GM19328 (cell line): ENCODE results near the gene LAMTOR1.

ENCODE experiments used
- ATAC-seq: cut with Tn5 transposase; IDR thresholded peaks from one replicate; pipeline ENCODE4 v1.9.1; 2021; ENCODE audit warnings: mild to moderate bottlenecking, moderate library complexity; ENCODE audit not compliant: unreplicated experiment

The LAMTOR1 gene

DNA sequence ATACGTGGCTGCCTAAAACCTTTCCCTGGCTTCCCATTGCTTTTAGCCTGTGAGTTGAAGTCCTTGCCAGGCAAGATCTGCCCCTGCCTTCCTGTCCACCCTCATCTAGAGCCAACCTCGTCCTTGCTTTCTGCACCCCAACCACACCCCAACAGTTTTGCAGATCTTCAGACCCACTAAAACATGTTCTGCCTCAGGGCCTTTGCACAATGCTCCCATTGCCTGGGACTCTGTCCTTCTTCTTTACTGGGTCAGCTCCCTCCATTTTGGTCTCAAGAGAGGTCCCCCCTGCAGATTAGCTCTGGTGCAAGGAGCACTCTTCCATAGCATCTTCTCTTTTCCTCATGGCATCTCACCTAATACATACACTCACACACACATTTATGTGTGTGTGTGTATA, 17.8 kb upstream of the LAMTOR1 start:
- ATAC-seq = no peak

DNA sequence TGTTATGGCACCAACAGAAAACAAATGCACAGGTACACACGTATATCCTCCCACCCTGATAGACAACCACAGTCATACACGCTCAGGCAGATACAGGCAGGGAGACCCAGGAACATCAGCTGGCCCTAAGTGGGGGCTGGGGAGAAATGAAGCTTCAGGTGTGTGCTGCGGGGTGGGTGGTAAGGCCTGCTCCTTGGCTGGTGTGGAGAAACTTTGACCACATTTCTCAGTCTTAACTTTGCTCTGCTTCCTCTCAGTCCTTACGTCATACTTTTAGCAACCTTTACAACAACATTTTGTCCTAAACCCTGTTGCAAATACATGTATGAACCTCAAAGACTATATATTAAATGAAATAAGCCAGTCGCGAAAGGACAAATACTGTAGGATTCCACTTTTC, 16.1 kb upstream of the LAMTOR1 start:
- ATAC-seq = no peak

DNA sequence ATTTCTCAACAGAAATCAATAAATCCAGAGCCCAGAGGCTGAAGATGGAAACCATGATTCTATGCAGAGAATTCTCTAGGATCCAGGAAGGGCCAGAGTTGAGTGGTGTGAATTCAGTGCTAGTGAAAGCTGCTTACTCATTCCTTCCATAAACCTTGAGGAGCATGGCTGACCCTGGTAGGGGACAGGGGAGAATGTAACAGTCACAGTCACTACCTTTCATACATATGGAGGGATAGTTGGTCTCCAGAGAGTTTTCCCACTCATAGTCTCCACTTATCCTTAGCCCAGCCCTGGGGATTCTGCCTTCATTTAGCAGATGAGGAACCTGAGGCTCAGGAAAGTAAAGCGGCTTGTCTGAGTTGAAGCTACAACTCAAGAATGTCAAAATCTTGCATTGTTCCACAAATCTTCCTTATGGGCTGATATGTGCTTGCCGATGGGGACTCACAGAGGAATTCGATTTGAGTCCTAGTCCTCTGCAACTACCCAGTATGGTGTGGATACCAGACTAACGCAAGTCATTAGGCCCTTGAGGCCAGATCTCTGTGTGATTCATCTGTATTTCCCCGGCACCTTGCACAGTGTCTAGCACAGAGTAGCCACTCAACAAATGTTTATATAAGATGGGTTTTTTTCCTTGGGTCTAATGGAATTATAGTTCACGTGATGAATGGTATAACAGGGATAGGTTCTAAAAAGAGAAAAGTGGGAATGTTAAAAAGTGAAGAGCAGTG, 13.1 kb upstream of the LAMTOR1 start:
- no peak for ATAC-seq

DNA sequence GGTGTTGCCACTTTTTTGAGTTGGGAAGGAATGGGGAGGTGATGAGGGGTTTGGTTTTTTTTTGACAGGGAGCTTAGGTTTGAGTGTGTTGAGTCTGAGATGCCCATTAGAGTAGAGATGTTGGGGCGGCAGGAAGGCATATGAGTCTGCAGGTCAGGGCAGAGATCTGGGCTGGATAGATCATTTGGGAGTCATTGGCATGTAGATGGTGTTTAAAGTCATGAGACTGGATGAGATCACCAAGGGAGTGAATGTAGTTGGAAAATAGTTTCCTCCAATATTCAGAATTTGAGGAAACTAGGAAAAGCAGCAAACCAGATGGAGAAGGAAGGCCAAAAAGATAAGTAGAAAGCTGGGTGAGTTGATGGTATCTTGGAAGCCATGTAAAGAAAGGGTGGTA, 11.5 kb upstream of the LAMTOR1 start:
- ATAC-seq = no peak

DNA sequence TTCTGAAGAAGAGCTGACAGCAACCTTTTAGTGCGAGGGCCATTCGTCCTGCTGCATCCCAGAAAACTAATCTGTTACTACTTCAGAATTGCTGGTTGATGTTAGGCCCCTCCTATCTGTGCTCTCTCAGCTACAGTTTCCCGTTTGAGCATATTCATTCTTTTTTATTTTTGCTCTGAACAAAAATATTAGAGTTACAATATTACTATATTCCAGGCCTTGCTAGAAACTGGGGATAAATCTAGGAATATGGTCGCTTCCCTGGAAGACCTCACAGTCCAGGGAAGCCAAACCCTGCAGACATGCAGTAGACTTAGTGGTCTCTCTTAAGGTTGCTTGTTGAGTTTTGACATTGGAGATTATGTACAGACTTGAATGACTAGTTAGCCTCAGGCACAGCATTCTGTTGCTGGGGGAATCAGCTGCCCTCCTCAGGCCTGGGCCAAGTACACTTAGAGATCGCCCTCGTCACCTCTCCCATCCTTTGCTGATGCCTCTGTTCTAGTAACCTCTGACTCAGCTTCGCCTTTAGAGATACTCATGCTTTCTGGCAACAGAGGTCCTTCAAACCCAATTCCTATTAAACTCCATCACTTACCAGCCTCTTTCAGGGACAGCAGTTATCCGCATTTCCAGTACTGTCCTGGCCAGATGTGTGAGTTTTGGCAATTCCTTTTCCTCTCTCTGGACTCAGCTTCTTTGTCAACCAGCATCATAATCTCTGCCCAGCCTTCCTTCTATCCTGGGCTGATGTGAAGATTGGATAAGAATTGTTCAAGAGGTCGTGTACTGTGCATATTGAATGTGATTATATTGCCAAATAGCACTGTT, 10.1 kb upstream of the LAMTOR1 start:
- no peak for ATAC-seq

DNA sequence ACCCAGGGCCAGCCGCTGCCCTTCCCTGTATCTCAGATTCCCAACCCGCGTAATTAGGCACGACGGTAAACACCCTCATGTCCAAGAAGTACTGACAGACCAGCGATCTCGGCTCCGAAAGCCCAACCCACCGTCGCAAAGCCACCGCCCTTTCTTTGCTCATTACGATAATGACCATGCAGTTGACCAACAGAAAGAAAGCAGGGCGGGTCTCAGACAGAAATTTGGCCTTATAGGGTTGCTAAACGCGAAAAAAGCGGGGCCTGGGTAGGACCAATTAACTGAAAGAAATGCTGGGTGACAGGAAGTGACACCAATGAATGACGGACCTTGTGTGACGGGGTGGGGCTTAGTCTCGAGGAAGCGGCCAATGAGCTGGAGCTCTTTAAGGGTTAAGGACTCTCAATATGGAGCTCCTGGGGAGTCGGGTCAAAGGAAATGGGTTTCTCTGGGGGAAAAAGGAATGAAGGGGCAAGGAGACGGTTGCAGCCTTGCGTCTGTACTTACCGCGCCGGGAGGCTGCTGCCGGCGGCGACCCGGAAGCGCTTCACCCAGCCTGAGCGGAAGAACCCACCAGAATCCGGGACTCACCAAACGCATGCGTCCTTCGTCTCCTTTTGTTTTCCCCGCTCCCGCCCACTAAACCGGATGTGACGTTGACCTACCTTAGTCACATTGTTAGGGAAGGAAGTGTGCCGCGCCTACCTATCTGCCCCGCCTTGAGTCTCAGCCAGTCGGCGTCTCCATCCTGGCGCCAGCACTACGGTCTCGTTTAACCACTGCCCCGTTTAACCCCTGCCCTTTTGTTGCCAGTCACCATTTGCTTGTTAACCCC, 9.3 kb upstream of the LAMTOR1 start, which contains the start of gene ANAPC15:
Gene ANAPC15 (minus strand): TSS at position 553 of the 835 bp plus-strand sequence. CDS start 1,419 bp downstream, outside the sequence.
- ATAC-seq = peak; percentile 74

DNA sequence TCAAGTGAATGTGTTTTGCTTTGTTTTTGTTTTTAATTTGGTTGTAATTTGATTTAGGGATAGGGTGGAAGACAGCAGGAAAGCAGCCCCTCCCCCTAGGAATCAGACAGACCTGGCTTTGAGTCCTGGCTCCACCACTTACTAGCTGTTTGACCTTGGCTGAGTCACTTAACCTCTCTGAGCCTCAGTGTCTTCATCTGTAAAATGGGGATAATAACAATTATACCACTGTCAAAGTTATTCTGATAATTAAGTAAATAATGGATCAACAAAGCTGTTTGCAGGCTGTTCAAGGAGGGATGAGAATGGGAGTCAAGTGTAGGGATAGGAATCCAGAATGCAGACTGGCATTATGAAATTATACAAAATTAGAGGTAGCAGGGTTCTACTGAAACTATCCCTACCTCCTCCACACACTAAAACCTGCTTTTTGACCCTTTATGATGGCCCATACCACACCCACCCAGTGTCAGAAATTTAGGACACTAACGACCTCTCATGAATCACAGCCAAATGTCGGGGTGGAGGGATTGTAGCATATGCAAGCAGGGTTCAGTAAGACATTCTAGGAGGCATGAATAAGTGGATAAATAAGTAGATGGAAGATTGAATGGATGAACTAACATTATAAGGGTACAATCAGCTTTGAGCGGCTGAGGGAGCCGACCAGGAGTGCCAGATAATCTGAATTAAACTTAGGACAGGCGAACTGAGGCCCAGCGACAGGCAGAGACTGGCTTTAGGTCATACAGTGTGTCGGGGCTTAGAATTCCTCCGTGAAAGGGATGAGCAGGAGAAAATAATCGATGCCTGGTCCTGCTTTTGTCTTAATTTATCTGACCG, 8.4 kb upstream of the LAMTOR1 start:
- ATAC-seq = peak; percentile 2

DNA sequence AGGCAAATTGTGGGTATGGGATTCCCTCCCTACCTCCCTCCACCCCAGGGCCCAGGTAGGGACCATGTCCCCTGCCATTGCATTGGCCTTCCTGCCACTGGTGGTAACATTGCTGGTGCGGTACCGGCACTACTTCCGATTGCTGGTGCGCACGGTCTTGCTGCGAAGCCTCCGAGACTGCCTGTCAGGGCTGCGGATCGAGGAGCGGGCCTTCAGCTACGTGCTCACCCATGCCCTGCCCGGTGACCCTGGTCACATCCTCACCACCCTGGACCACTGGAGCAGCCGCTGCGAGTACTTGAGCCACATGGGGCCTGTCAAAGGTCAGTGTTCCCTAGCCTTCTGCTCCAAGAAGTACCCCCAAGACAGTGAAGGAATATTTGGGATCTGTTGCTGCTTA, 2.8 kb upstream of the LAMTOR1 start, which contains the start of gene TOMT:
Gene TOMT (plus strand): TSS at position 37 of the 400 bp plus-strand sequence. CDS start 28 bp downstream, at position 65.
- no peak for ATAC-seq

DNA sequence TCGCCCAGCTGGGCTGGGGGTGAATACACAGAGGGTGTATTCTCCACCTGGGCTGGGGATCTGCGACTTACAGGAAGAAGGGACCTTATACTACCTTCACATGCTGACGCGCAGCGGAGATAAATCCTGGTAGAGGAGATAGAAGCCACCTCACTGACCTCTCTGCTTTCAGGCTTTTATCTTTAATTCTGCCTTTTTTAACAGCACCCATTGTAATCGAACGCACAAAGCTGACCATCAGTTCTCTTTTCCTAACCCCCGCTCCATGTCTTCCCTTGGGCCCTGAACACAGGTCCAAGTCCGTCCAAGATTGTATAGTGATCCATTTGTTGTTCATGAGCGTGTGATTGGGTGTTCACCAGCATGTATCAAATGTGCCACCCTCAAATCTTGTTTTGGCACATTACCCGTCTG, 664 bp upstream of the LAMTOR1 start:
- ATAC-seq = no peak

DNA sequence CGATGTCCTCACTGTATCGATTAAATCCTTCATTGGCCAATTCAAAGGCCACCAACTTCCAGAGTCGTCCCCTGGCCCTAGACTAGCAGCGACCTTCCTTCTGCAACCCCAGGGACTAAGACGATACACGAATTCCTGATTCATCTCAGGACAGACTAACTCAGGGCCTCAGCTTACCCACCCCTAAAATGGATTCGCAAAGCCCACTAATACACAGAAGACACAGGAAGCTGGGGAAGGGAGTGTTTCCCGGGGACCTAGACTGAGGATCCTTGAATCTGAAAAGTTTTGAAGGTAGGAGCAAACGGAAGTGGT, 509 bp downstream of the LAMTOR1 start:
- ATAC-seq = no peak

DNA sequence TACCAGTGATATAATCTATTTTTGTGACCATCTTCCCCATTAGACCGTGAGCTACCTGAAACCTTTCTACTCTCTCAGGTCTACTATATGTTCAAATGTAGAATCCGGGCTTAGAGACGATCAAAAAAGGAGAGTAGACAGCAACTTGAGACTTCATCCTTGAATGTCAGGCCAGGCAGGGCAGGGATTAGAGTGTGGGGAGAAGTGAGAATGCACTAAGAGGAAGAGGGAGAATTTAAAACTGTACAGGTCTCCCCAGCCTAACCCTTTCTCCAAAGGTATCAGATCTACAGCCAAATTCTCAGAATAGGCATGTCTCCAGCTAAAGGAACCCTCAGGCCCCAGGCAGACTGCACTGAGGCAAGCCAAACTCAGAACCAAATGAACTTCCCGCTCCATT, 935 bp downstream of the LAMTOR1 start:
- ATAC-seq = no peak

DNA sequence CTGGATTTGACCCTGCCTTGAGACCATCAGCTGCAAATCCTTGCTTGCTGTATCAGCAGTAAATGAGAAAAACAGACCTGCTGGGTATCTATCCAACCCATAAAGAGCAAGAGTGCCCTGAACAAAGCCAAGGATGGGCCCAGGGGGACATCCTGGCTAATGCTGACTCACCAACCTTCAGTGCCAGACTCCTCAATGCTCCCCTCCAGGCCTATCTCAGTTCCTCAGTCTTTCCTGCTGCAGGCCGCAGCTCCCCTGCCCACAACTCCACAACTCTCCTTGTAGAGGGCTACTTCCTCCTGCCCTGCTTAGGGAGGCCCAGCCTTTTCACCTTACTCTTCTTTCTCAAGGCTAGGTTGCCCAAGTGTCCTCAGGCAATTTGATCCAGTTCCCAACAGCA, 2.6 kb downstream of the LAMTOR1 start:
- ATAC-seq = no peak

DNA sequence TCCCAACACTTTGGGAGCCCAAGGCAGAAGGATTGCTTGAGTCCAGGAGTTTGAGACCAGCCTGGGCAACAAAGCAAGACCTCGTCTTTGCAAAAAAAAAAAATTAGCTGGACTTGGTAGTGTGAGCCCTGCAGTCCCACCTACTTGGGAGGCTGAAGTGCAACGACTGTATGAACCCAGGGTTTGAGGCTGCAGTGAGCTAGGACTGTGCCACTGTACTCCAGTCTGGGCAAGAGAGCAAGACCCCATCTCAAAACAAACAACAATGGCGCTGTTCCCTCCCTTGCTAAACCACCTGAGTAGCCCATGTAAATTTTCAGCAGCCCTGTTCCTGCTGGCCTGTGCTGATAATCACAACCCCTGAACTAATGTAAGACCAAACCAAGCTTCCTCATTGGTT, 3.1 kb downstream of the LAMTOR1 start:
- no peak for ATAC-seq

DNA sequence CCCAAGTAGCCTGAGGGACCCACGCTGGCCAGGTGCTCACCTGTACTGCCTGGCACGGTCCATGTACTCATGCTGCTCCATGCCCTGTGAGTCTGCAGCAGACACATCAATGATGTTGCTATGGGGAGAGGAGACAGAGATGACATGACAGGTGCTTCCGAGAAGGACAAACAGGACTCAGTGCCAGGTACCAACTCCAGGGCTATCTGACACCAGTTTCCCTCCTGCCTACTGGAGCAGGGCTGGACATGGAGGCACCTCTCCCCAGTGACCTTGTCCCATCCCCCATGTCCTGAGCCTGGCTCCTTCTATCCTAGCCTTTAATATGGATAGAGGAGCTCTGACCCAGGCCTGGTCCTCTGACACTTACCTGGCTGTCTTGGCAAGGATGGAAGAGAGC, 4.4 kb downstream of the LAMTOR1 start:
- no peak for ATAC-seq

DNA sequence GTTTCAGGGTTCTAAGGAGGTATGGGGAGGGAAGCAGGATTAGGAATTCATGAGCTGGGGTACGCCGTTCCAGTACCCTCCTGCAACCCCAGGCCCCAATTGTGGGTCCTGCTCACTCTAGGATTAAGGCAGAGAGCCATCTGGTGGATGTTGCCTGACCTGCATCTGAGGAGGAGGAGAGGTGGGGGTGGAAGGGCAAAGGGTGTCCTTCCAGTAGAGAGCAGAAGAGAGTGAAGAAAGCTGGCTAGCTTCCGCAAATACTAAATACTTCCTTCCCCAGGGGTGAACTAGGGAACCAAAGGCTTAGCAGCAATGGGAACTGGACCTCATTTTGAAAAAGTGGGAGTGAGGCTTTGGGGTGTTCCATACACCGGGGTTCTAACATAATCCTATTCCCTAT, 11.8 kb downstream of the LAMTOR1 start:
- ATAC-seq = no peak

DNA sequence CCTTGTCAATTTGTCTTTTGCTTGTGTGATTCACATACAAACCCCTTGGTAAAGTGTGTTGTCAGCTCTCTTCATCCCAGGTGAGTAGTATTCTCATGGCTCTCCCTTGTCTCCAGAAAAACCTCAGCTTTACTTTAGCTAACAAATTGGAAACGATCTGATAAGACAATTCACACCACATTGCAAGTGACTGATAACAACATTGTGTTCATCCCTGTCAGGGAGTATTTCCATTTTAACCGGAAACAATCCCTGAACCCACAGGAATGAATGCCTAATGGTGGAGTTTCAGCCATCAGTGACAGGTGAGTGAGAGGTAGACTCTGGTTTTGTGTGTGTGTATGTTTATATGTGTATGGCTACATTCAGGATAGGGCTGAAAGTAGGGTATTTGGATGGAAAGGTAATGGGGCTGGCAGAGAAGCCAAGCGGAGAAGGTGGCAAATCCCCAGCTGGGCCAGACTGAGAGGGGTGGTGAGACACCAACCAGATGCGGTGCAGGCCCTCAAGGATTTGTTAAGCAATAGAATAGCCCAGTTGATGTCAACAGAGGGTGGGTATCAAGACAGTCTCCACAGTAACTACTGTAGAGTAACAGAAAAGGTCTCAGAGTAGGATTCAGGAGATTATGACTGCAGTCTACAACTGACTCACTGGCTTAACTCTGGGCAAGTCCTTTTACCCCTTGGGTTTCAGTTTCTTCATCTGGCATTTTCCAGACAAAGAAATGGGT, 14.9 kb downstream of the LAMTOR1 start:
- ATAC-seq = no peak

DNA sequence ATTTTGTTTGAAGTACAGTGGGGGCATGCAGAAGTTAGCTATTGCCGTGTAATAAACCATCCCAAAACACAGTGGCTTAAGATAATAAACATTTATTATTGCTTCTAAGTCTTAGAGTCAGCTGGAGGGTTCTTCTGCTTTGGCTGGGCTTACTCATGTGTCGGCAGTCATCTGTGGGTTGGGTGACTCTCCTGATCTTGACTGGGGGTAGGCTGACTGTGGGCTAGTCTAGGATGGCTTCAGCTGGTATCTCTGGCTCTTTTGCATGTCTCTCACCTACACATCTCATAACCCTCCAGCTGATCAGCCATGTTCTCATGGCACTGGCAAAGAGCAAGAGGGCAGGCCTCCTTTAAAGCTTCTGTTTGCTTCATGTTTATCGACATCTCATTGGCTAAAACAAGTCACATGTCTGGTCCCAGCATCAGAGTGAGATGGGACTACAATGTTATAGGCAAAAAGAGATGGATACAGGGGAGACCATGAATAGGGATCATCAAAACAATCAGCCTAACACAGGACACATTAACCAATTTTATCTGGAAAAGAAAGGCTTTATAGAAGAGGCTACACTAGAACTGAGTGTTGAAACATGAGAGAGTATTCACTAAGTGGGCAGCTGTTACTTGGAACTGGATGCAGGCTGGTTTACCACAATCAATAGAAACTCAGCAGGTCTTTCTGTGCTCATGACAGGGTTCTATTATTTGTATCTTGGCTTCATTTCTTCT, 17.3 kb downstream of the LAMTOR1 start:
- no peak for ATAC-seq

DNA sequence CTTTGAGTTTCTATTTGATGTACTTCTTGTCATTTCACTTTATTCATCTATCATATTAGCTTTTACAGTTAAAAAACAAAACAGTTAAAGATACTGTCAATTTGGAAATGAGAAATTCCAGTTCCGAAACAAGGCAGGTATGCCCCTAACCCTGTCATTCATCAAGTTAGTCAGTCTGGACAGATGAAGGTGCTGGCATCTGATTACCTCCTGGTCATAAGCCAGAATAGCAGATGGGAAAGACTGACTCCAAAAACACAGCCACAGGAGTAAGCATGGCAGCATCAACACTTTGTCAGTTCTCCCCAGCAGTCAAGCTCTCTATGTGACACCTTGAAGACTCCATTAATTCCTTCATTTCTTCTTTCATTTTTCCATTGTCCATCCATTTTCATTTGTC, 18.1 kb downstream of the LAMTOR1 start:
- ATAC-seq = no peak

DNA sequence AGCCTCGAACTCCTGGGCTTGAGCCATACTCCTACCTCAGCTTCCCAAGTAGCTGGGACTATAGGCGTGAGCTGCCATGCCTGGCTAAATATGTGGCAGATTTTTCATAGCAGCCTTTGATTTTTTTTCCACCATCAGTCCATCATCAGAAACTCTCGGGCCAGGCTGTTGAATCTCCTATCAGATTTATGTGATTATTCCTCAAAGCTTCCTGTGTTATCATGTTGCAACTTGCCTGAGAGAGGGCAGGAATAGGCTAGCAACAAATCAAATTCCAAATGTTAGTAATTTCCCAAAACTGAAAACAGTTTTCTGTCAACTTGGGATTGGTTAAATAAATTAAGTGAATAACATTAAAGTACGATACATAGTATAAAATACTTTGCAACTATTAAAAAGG, 19.0 kb downstream of the LAMTOR1 start:
- ATAC-seq = no peak
